ENCODE data around the gene KIF26B. TPM values are rescaled to one million over a fixed set of nuclear protein-coding genes. Genes with fewer than 3 reads are reported as not detected.

KIF26B gene
- total and polyA plus RNA-seq, 2 of the 4 experiments (the other 2 are of a cell fraction): 0.53 to 0.54 TPM

DNA sequence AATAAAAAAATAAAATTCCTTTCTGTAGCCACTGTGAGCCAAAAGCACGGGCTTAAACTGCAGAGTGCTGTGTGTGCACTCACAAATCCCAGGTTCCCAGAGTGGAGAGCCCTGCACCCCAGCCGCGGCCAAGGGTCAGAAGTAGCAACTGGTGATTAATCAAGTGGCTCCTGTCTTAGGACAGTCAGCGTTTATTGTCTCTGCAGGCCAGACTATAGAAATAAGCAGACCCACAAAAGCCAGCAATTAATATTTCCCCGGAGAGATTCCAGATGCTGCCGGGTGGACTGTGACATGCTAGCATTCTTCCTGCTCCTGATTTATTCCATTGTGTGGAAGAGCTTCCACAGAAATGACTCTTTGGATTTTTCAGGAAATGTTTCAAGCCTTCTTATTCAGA, 412.2 kb downstream of the KIF26B start:
- H2BK20ac ChIP-seq (ENCODE audit: low read depth, low read length): no peak overlapping the region
- H3K79me1 ChIP-seq (ENCODE audit: low read depth in 1 of 2, low read length in 2 of 2): no peaks in the 10 kb centered on the region
- H3K9me1 ChIP-seq (ENCODE audit: insufficient read depth, low read length): no peaks in the 10 kb centered on the region
- no peak overlapping the region for H3K56ac ChIP-seq (ENCODE audit: extremely low read depth, insufficient read depth, low read length)
- H3K27ac ChIP-seq (ENCODE audit: insufficient read depth, low read length): no peak overlapping the region
- no peak overlapping the region for H4K91ac ChIP-seq (ENCODE audit: insufficient read depth, low read depth, low read length)
- H3K9ac ChIP-seq (ENCODE audit: low read depth, low read length): no peak overlapping the region
- dilution Hi-C loops (cut with HindIII; ENCODE audit: low sequenced_read_pairs, unreplicated experiment) (no loop called here), intact Hi-C loops (cut with micrococcal nuclease) (no loop called here), in situ Hi-C loops (cut with MboI; ENCODE audit: low sequenced_read_pairs) (no loop called here)
- no TSS peak for BruUV-seq (replicated peaks)
- no peak overlapping the region for H2AK9ac ChIP-seq (replicated peaks; ENCODE audit: low read depth, low read length, poor library complexity)
- ATAC-seq (ENCODE audit: low read depth) (no peak), DNase-seq (no peak)
- no peak overlapping the region for H2BK120ac ChIP-seq (ENCODE audit: low read depth, low read length)
- no peak overlapping the region for H2BK5ac ChIP-seq (ENCODE audit: low read depth, low read length, poor library complexity, severe bottlenecking)
- no peaks in the 10 kb centered on the region for H3K9me3 ChIP-seq (ENCODE audit: control insufficient read depth, insufficient read depth, low read length)
- no peak overlapping the region for H2AFZ ChIP-seq (replicated peaks; ENCODE audit: low read length, poor library complexity)
- H2BK15ac ChIP-seq (ENCODE audit: low read depth, low read length): no peak overlapping the region
- 8% methylated on average over 2 of the region's 6 CpGs; no CpG with 5 or more reads in 1 of the 2 experiments for WGBS, 2 experiments (ENCODE audit: extremely low coverage in 2 of 2, insufficient read length in 1 of 2)
- no peak overlapping the region for H3K4me3 ChIP-seq (ENCODE audit: insufficient read depth, low read depth, low read length)
- H3K36me3 ChIP-seq (ENCODE audit: control insufficient read depth, insufficient read depth, low read length): no peaks in the 10 kb centered on the region
- no peak overlapping the region for H4K8ac ChIP-seq (ENCODE audit: low read depth in 2 of 2, low read length in 2 of 2)
- H3K18ac ChIP-seq (ENCODE audit: low read depth, low read length): no peak overlapping the region
- H3K27me3 ChIP-seq (ENCODE audit: control insufficient read depth, insufficient read depth, low read length): no peaks in the 10 kb centered on the region; the same call in 1 of the 2 replicates
- no peak overlapping the region for H3K14ac ChIP-seq (replicated peaks; ENCODE audit: low read depth, low read length)
- ChIA-PET POLR2A (ENCODE audit: unreplicated experiment) (no interaction called here), CTCF (interaction anchor here (1.2 kb wide), 1 partner anchor 18 kb away, joined by 3 read pairs; no protein-coding TSS in a partner anchor)
- no peak overlapping the region for H3K4ac ChIP-seq (ENCODE audit: low read depth, low read length)
- peaks cover 4% of the 10 kb centered on the region; the same call in 1 of the 2 replicates for H3K4me1 ChIP-seq (ENCODE audit: control insufficient read depth, insufficient read depth, low read length)
- no peak overlapping the region for H3K4me2 ChIP-seq (ENCODE audit: low read depth, low read length)
- TF ChIP-seq, protein P1, sequence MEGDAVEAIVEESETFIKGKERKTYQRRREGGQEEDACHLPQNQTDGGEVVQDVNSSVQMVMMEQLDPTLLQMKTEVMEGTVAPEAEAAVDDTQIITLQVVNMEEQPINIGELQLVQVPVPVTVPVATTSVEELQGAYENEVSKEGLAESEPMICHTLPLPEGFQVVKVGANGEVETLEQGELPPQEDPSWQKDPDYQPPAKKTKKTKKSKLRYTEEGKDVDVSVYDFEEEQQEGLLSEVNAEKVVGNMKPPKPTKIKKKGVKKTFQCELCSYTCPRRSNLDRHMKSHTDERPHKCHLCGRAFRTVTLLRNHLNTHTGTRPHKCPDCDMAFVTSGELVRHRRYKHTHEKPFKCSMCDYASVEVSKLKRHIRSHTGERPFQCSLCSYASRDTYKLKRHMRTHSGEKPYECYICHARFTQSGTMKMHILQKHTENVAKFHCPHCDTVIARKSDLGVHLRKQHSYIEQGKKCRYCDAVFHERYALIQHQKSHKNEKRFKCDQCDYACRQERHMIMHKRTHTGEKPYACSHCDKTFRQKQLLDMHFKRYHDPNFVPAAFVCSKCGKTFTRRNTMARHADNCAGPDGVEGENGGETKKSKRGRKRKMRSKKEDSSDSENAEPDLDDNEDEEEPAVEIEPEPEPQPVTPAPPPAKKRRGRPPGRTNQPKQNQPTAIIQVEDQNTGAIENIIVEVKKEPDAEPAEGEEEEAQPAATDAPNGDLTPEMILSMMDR (conservative IDR thresholded peaks at IDR 0.05; ENCODE audit: low read depth, low read length): no peak
- TF ChIP-seq CHD1 (IDR thresholded peaks at IDR 0.05; ENCODE audit: low read depth, low read length): no peak
- TF ChIP-seq NFE2L2 (IDR thresholded peaks at IDR 0.05; ENCODE audit: low read depth, low read length): no peak
- TF ChIP-seq SMC3 (IDR thresholded peaks at IDR 0.05; ENCODE audit: low read depth, low read length): no peak
- TF ChIP-seq RCOR1 (IDR thresholded peaks at IDR 0.05; ENCODE audit: insufficient replicate concordance, low read length): no peak
- no peak for TF ChIP-seq ELK1 (IDR thresholded peaks at IDR 0.05; ENCODE audit: borderline replicate concordance, low read depth, low read length)
- no peak for TF ChIP-seq POLR2A (IDR thresholded peaks at IDR 0.05; ENCODE audit: low read depth, low read length)
- no peak for TF ChIP-seq BHLHE40 (IDR thresholded peaks at IDR 0.05; ENCODE audit: low read depth, low read length)
- no peak for TF ChIP-seq MAZ (IDR thresholded peaks at IDR 0.05; ENCODE audit: borderline replicate concordance, low read depth, low read length)
- TF ChIP-seq CEBPB (IDR thresholded peaks at IDR 0.05; ENCODE audit: low read depth, low read length): no peak
- TF ChIP-seq, protein P2, sequence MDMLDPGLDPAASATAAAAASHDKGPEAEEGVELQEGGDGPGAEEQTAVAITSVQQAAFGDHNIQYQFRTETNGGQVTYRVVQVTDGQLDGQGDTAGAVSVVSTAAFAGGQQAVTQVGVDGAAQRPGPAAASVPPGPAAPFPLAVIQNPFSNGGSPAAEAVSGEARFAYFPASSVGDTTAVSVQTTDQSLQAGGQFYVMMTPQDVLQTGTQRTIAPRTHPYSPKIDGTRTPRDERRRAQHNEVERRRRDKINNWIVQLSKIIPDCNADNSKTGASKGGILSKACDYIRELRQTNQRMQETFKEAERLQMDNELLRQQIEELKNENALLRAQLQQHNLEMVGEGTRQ (IDR thresholded peaks at IDR 0.05; ENCODE audit: low read depth, low read length): no peak
- TF ChIP-seq MXI1 (IDR thresholded peaks at IDR 0.05; ENCODE audit: borderline replicate concordance, low read depth, low read length): no peak
- TF ChIP-seq RAD21 (IDR thresholded peaks at IDR 0.05; ENCODE audit: low read length): no peak
- TF ChIP-seq MAFK (IDR thresholded peaks at IDR 0.05; ENCODE audit: low read depth, low read length): no peak
- TF ChIP-seq FOS (IDR thresholded peaks at IDR 0.05; ENCODE audit: low read depth, low read length): no peak
- no peak for TF ChIP-seq RFX5 (IDR thresholded peaks at IDR 0.05; ENCODE audit: low read depth, low read length)
- no peak overlapping the region for H3K23ac ChIP-seq (ENCODE audit: low read depth, low read length)
- H4K5ac ChIP-seq (ENCODE audit: low read depth, low read length): no peak overlapping the region
- H2AK5ac ChIP-seq (ENCODE audit: low read depth, low read length): no peak overlapping the region
- H4K20me1 ChIP-seq (ENCODE audit: insufficient read depth, low read length): no peaks in the 10 kb centered on the region

Data from IMR-90 (cell line).